Measurements from ENCODE around the gene MCC.

DNA sequence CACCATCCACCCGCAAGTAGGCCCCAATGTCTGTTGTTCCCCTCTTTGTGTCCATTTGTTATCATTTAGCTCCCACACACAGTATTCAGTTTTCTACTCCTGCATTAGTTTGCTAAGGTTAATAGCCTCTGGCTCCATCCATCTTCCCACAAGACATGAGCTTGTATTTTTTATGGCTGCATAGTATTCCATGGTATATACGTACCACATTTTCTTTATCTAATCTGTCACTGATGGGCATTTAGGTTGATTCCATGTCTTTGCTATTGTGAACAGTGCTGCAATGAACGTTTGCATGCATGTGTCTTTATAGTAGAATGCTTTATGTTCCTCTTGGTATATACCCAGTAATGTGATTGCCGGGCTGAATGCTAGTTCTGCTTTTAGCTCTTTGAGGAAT is 361.2 kb downstream of the MCC start:
- no peak for TF ChIP-seq EZH2 (IDR thresholded peaks at IDR 0.05; ENCODE audit: borderline replicate concordance, insufficient read depth, low read depth, low read length, poor library complexity, severe bottlenecking)
- TF ChIP-seq, protein P1, sequence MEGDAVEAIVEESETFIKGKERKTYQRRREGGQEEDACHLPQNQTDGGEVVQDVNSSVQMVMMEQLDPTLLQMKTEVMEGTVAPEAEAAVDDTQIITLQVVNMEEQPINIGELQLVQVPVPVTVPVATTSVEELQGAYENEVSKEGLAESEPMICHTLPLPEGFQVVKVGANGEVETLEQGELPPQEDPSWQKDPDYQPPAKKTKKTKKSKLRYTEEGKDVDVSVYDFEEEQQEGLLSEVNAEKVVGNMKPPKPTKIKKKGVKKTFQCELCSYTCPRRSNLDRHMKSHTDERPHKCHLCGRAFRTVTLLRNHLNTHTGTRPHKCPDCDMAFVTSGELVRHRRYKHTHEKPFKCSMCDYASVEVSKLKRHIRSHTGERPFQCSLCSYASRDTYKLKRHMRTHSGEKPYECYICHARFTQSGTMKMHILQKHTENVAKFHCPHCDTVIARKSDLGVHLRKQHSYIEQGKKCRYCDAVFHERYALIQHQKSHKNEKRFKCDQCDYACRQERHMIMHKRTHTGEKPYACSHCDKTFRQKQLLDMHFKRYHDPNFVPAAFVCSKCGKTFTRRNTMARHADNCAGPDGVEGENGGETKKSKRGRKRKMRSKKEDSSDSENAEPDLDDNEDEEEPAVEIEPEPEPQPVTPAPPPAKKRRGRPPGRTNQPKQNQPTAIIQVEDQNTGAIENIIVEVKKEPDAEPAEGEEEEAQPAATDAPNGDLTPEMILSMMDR (IDR thresholded peaks at IDR 0.05), result no peak

All from B cell (primary cell).